HEK293 (cell line): ENCODE measurements around the gene RLF.

Experiments used
- ZBTB1 ChIP-seq: fragments of 450-650 bp; formaldehyde crosslinking; IDR thresholded peaks from 2 replicates; pipeline ENCODE4 v1.5.1; 2016; ENCODE audit warnings: missing biosample characterization, missing genetic modification characterization
- ZFP69B ChIP-seq: fragments of 450-650 bp; formaldehyde crosslinking; IDR thresholded peaks from 2 replicates; pipeline ENCODE4 v1.5.1; 2016; ENCODE audit warnings: missing biosample characterization, missing genetic modification characterization
- ZNF112 ChIP-seq: fragments of 450-650 bp; formaldehyde crosslinking; IDR thresholded peaks from 2 replicates; pipeline ENCODE4 v1.5.0; 2017; ENCODE audit warnings: missing biosample characterization, missing genetic modification characterization
- ZNF174 ChIP-seq: fragments of 450-650 bp; formaldehyde crosslinking; IDR thresholded peaks from 2 replicates; pipeline ENCODE4 v1.5.0; 2017; ENCODE audit warnings: missing biosample characterization, mild to moderate bottlenecking, missing genetic modification characterization
- ZNF302 ChIP-seq: fragments of 450-650 bp; formaldehyde crosslinking; IDR thresholded peaks from 2 replicates; pipeline ENCODE4 v1.5.1; 2016; ENCODE audit warnings: missing biosample characterization, missing genetic modification characterization, low read depth
- ZNF501 ChIP-seq: fragments of 450-650 bp; formaldehyde crosslinking; IDR thresholded peaks from 2 replicates; pipeline ENCODE4 v1.5.1; 2016; ENCODE audit warnings: missing biosample characterization, missing genetic modification characterization
- ZNF701 ChIP-seq: fragments of 450-650 bp; formaldehyde crosslinking; IDR thresholded peaks from 2 replicates; pipeline ENCODE4 v1.5.1; 2016; ENCODE audit warnings: missing biosample characterization, missing genetic modification characterization
- ZNF792 ChIP-seq: fragments of 450-650 bp; formaldehyde crosslinking; IDR thresholded peaks from 2 replicates; pipeline ENCODE4 v1.5.1; 2016; ENCODE audit warnings: missing biosample characterization, missing genetic modification characterization
- ZSCAN16 ChIP-seq: fragments of 450-650 bp; formaldehyde crosslinking; IDR thresholded peaks from 2 replicates; pipeline ENCODE4 v1.5.1; 2016; ENCODE audit warnings: missing biosample characterization, missing genetic modification characterization
- ZSCAN23 ChIP-seq: fragments of 450-650 bp; formaldehyde crosslinking; IDR thresholded peaks from 2 replicates; pipeline ENCODE4 v1.5.1; 2016; ENCODE audit warnings: missing biosample characterization, missing genetic modification characterization
- TF ChIP-seq, protein P1 (sequence below): fragments of 450-650 bp; formaldehyde crosslinking; IDR thresholded peaks from 2 replicates; pipeline ENCODE4 v1.5.1; 2016; ENCODE audit warnings: missing biosample characterization, missing genetic modification characterization
- TF ChIP-seq, protein P2 (sequence below): fragments of 450-650 bp; formaldehyde crosslinking; IDR thresholded peaks from 2 replicates; pipeline ENCODE4 v1.5.1; 2016; ENCODE audit warnings: missing biosample characterization, missing genetic modification characterization
- TF ChIP-seq, protein P3 (sequence below): fragments of 450-650 bp; formaldehyde crosslinking; IDR thresholded peaks from 2 replicates; pipeline ENCODE4 v1.5.1; 2016; ENCODE audit warnings: missing biosample characterization, missing genetic modification characterization

DNA sequence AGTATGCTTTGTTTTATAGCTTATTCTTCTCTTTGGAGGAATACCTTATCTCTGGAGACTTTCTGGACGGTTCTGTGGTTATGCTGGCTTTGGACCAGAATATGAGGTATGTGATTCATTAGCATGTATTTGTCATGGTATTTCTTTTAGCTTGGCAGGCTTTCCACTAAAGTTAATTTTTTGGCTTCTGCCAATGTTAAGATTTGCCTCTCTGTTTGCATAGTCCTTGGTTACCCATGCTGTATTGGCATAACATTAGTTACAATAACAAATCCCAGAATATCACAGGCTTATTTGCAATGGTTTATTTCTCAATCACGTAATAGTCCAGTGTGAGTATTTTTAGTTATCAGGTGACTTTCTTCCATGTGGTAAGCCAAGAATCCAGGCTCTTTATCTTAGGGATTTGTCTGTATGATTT is 106.6 kb downstream of the RLF start:
- TF ChIP-seq ZNF792 (tag by site-specific recombination): no peak
- TF ChIP-seq ZBTB1 (tag by site-specific recombination): no peak
- TF ChIP-seq ZNF174 (tag by site-specific recombination): no peak
- TF ChIP-seq, protein P1, sequence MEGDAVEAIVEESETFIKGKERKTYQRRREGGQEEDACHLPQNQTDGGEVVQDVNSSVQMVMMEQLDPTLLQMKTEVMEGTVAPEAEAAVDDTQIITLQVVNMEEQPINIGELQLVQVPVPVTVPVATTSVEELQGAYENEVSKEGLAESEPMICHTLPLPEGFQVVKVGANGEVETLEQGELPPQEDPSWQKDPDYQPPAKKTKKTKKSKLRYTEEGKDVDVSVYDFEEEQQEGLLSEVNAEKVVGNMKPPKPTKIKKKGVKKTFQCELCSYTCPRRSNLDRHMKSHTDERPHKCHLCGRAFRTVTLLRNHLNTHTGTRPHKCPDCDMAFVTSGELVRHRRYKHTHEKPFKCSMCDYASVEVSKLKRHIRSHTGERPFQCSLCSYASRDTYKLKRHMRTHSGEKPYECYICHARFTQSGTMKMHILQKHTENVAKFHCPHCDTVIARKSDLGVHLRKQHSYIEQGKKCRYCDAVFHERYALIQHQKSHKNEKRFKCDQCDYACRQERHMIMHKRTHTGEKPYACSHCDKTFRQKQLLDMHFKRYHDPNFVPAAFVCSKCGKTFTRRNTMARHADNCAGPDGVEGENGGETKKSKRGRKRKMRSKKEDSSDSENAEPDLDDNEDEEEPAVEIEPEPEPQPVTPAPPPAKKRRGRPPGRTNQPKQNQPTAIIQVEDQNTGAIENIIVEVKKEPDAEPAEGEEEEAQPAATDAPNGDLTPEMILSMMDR (tag by site-specific recombination): no peak
- TF ChIP-seq ZNF701 (tag by site-specific recombination): no peak
- TF ChIP-seq ZSCAN23: no peak
- no peak for TF ChIP-seq ZSCAN16 (tag by site-specific recombination)
- no peak for TF ChIP-seq ZNF501 (tag by site-specific recombination)
- TF ChIP-seq ZNF302 (tag by site-specific recombination): no peak
- TF ChIP-seq, protein P2, sequence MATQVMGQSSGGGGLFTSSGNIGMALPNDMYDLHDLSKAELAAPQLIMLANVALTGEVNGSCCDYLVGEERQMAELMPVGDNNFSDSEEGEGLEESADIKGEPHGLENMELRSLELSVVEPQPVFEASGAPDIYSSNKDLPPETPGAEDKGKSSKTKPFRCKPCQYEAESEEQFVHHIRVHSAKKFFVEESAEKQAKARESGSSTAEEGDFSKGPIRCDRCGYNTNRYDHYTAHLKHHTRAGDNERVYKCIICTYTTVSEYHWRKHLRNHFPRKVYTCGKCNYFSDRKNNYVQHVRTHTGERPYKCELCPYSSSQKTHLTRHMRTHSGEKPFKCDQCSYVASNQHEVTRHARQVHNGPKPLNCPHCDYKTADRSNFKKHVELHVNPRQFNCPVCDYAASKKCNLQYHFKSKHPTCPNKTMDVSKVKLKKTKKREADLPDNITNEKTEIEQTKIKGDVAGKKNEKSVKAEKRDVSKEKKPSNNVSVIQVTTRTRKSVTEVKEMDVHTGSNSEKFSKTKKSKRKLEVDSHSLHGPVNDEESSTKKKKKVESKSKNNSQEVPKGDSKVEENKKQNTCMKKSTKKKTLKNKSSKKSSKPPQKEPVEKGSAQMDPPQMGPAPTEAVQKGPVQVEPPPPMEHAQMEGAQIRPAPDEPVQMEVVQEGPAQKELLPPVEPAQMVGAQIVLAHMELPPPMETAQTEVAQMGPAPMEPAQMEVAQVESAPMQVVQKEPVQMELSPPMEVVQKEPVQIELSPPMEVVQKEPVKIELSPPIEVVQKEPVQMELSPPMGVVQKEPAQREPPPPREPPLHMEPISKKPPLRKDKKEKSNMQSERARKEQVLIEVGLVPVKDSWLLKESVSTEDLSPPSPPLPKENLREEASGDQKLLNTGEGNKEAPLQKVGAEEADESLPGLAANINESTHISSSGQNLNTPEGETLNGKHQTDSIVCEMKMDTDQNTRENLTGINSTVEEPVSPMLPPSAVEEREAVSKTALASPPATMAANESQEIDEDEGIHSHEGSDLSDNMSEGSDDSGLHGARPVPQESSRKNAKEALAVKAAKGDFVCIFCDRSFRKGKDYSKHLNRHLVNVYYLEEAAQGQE (tag by site-specific recombination): no peak
- TF ChIP-seq, protein P3, sequence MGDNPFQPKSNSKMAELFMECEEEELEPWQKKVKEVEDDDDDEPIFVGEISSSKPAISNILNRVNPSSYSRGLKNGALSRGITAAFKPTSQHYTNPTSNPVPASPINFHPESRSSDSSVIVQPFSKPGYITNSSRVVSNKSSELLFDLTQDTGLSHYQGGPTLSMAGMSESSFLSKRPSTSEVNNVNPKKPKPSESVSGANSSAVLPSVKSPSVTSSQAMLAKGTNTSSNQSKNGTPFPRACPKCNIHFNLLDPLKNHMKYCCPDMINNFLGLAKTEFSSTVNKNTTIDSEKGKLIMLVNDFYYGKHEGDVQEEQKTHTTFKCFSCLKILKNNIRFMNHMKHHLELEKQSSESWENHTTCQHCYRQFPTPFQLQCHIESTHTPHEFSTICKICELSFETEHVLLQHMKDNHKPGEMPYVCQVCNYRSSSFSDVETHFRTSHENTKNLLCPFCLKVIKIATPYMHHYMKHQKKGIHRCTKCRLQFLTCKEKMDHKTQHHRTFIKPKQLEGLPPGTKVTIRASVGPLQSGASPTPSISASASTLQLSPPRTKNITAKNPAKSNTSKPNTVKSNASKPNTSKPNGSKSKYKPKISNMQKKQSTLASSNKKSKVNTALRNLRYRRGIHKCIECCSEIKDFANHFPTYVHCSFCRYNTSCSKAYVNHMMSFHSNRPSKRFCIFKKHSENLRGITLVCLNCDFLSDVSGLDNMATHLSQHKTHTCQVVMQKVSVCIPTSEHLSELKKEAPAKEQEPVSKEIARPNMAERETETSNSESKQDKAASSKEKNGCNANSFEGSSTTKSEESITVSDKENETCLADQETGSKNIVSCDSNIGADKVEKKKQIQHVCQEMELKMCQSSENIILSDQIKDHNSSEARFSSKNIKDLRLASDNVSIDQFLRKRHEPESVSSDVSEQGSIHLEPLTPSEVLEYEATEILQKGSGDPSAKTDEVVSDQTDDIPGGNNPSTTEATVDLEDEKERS (tag by site-specific recombination): no peak
- no peak for TF ChIP-seq ZFP69B (tag by site-specific recombination)
- TF ChIP-seq ZNF112 (tag by site-specific recombination): no peak
